DOHH2 (cell line): Measurements from ENCODE around the gene RORC.

Source experiments
- CTCF ChIP-seq: fragments of 200-600 bp; sonication (generic); IDR thresholded peaks from one replicate; pipeline ENCODE4 v1.5.1; 2014; ENCODE audit warnings: antibody characterized with exemption, mild to moderate bottlenecking, low read depth, low read length; ENCODE audit not compliant: poor library complexity, severe bottlenecking
- EZH2phosphoT487 ChIP-seq: fragments of 200-600 bp; sonication (generic); IDR thresholded peaks from 2 replicates; pipeline ENCODE4 v1.6.1; 2017; ENCODE audit warnings: borderline replicate concordance, mild to moderate bottlenecking, antibody characterized with exemption, low read length, moderate library complexity, mixed read lengths

GRCh38 chr1:151871284-151872030, 39.9 kb upstream of the RORC start:
- no peak for TF ChIP-seq CTCF
- no peak for TF ChIP-seq EZH2phosphoT487
